ENCODE data around the gene PARD3.

PARD3 gene

GRCh38 chr10:34578468-34578867, 236.6 kb downstream of the PARD3 start:
- H3K36me3 ChIP-seq (ENCODE audit: control insufficient read depth, insufficient read depth, low read length): no peaks in the 10 kb centered on the region
- TF ChIP-seq CTCF (IDR thresholded peaks at IDR 0.05; ENCODE audit: insufficient read depth, low read length, poor library complexity, severe bottlenecking): no peak

GRCh38 chr10:34576797-34577196, 238.3 kb downstream of the PARD3 start:
- no peaks in the 10 kb centered on the region for H3K36me3 ChIP-seq (ENCODE audit: control insufficient read depth, insufficient read depth, low read length)
- DNase-seq (ENCODE audit: extremely low read depth, insufficient read length): no peak
- H3K4me3 ChIP-seq (replicated peaks; ENCODE audit: low read depth, low read length): no peak overlapping the region
- TF ChIP-seq CTCF (IDR thresholded peaks at IDR 0.05; ENCODE audit: insufficient read depth, low read length, poor library complexity, severe bottlenecking): no peak
- no peaks in the 10 kb centered on the region for H3K27me3 ChIP-seq (replicated peaks; ENCODE audit: control insufficient read depth, insufficient read depth, low read length)

More at GRCh38 chr10:34578468-34578867, 236.6 kb downstream of the PARD3 start:
- H3K4me3 ChIP-seq (replicated peaks; ENCODE audit: low read depth, low read length): no peak overlapping the region
- H3K27me3 ChIP-seq (replicated peaks; ENCODE audit: control insufficient read depth, insufficient read depth, low read length): no peaks in the 10 kb centered on the region
- no peak for DNase-seq (ENCODE audit: extremely low read depth, insufficient read length)

GRCh38 chr10:34575882-34576281, 239.2 kb downstream of the PARD3 start:
- H3K36me3 ChIP-seq (ENCODE audit: control insufficient read depth, insufficient read depth, low read length): no peaks in the 10 kb centered on the region
- TF ChIP-seq CTCF (IDR thresholded peaks at IDR 0.05; ENCODE audit: insufficient read depth, low read length, poor library complexity, severe bottlenecking): no peak
- H3K4me3 ChIP-seq (replicated peaks; ENCODE audit: low read depth, low read length): no peak overlapping the region
- no peak for DNase-seq (ENCODE audit: extremely low read depth, insufficient read length)
- H3K27me3 ChIP-seq (replicated peaks; ENCODE audit: control insufficient read depth, insufficient read depth, low read length): no peaks in the 10 kb centered on the region

- DNase-seq (ENCODE audit: extremely low read depth, insufficient read length): no peak
- Histone ChIP-seq H3K4me3 (replicated peaks; ENCODE audit: low read depth, low read length) (no peak overlapping the region), H3K36me3 (ENCODE audit: control insufficient read depth, insufficient read depth, low read length) (no peaks in the 10 kb centered on the region), H3K27me3 (replicated peaks; ENCODE audit: control insufficient read depth, insufficient read depth, low read length) (no peaks in the 10 kb centered on the region)
- no peak for TF ChIP-seq CTCF (IDR thresholded peaks at IDR 0.05; ENCODE audit: insufficient read depth, low read length, poor library complexity, severe bottlenecking)
Measured at GRCh38 chr10:34574353-34574934, 240.7 kb downstream of the PARD3 start.

- H3K27me3 ChIP-seq (replicated peaks; ENCODE audit: control insufficient read depth, insufficient read depth, low read length): no peaks in the 10 kb centered on the region
- no peak for DNase-seq (ENCODE audit: extremely low read depth, insufficient read length)
- H3K4me3 ChIP-seq (replicated peaks; ENCODE audit: low read depth, low read length): no peak overlapping the region
- H3K36me3 ChIP-seq (ENCODE audit: control insufficient read depth, insufficient read depth, low read length): no peaks in the 10 kb centered on the region
- no peak for TF ChIP-seq CTCF (IDR thresholded peaks at IDR 0.05; ENCODE audit: insufficient read depth, low read length, poor library complexity, severe bottlenecking)
Measured at GRCh38 chr10:34570887-34571286, 244.2 kb downstream of the PARD3 start.

Measured in GM06990 (cell line).